Dendritic cell treated with granulocyte-macrophage colony-stimulating factor and Interleukin-4, amounts not matched to agents 40 ng/mL and 50 ng/mL, for 4 days (primary cell): ENCODE data around the gene TXNDC16.
"Not testable (repeated sequence)": the region's sequence is repeated elsewhere in the genome, so short reads cannot be mapped to it uniquely, and the experiment has no call there.

Experiments used
- H3K27ac Mint-ChIP-seq: one replicate; pipeline ENCODE4 v1.8.0; 2022; ENCODE audit warnings: mild to moderate bottlenecking, mixed read lengths
- H3K27me3 Mint-ChIP-seq: one replicate; pipeline ENCODE4 v1.8.0; 2022; ENCODE audit warnings: mild to moderate bottlenecking, mixed read lengths
- H3K36me3 Mint-ChIP-seq: one replicate; pipeline ENCODE4 v1.8.0; 2022; ENCODE audit warnings: low read depth, mixed read lengths
- H3K4me1 Mint-ChIP-seq: one replicate; pipeline ENCODE4 v1.8.0; 2022; ENCODE audit warnings: low read depth, mixed read lengths
- H3K4me3 Mint-ChIP-seq: one replicate; pipeline ENCODE4 v1.8.0; 2022; ENCODE audit warnings: mild to moderate bottlenecking, moderate library complexity, mixed read lengths
- H3K9me3 Mint-ChIP-seq: one replicate; pipeline ENCODE4 v1.8.0; 2022; ENCODE audit warnings: mixed read lengths
- intact Hi-C: fragments of 100-400 bp; cut with micrococcal nuclease; formaldehyde crosslinking; loops from one replicate; pipeline ENCODE4 v1.15.0; 2022

Gene TXNDC16

DNA sequence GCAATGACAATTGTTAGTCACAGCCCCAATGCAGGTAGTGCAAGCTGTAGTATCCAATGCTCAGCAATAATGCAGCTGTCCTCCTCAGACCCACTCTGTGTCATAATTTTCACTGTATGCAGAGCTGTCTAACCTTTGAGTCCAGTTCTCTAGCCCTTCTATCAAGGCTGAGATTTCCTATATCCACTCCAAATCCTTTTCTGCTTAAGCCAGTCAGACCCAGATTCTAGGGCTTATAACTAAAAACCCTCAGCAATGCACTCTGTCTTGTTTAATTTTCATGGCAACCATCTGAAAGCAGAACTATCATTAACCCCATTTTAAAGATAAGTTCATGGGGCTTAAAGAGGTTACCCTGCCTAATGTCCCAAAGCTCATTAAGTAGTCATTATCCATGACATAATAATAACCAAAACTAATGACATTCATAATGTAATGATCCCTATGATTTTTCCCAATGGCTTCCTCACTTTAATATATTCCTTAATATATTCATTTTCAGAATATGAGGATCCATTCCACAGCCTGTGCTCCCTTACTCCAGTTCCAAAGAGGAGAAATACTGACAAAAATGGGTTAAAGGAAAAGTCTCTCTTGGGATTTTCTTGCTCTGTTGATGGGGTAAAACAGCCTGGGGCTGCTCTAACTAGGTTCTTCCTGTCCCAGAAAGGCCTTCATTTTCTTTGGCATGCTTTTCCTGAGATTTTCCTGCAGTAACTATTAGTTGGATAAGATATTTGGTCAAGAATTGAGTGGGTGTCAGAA, 29.5 kb downstream of the TXNDC16 start:
- Mint-ChIP-seq H3K4me1 (no peaks in the 10 kb centered on the region), H3K4me3 (no peak overlapping the region), H3K36me3 (no peaks in the 10 kb centered on the region), H3K27me3 (no peaks in the 10 kb centered on the region), H3K27ac (no peak overlapping the region), H3K9me3 (no peaks in the 10 kb centered on the region)
- intact Hi-C loops: no loop called here

DNA sequence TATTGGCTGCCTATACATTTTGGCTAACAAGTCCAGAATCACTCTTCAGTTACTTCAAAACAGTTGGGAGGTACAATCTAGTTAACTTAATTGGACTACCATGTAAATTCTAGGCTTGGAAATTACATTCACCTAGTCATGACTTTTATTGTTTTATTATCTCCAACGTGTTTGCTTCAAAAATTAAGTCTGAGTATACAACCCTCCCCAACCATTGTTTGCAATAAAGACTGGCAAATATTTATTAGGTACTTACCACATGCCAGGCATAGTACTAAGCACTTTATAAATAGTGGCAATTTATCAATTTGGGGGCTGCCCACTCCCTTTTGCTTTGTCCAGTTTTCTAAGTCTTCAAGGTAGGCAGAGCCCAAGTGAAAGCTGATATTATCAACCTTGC, 30.3 kb downstream of the TXNDC16 start:
- H3K4me3 Mint-ChIP-seq: no peak overlapping the region
- no peaks in the 10 kb centered on the region for H3K27me3 Mint-ChIP-seq
- intact Hi-C loops: no loop called here

DNA sequence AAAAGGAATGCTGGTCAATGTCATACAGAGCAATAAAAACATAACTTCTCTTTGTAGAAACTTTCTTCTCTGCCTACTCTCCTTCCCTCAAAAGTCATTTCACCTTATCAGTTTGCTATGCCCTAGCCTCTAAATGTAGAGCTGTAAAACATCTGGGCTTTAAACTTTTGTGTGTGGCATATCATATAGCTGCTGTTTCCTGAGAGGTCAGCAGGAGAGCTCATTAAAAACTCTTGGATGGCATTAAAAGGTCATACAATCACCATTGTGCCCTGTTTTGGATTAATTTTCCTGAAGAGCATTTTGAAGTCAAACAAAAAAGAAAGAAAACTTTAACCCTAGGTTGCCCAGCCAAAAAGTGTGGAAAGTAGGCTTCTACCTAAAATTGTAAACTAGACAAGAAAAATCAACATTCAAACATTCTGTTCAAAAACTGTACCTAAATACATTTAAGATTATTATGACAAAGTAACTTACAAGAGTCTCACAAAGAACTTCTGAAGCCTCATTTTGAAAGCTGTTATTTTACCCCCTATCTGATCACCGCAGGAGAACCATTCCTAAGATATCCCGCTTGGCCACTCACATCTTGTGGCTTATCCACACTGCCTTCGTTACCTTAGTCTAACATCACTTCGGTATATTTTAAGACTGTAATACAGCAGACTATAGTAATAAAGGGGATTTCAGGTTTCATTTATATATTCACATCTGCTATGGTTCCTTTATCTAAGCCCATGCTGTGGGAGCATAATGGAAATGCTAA, 38.1 kb downstream of the TXNDC16 start:
- Mint-ChIP-seq H3K27ac (no peak overlapping the region), H3K4me3 (no peak overlapping the region), H3K36me3 (peaks cover 6% of the 10 kb centered on the region), H3K9me3 (no peaks in the 10 kb centered on the region), H3K4me1 (no peaks in the 10 kb centered on the region), H3K27me3 (no peaks in the 10 kb centered on the region)
- intact Hi-C loops: no loop called here

More for the DNA sequence above, 30.3 kb downstream of the TXNDC16 start:
- Mint-ChIP-seq H3K9me3 (no peaks in the 10 kb centered on the region), H3K27ac (no peak overlapping the region), H3K36me3 (no peaks in the 10 kb centered on the region), H3K4me1 (no peaks in the 10 kb centered on the region)

DNA sequence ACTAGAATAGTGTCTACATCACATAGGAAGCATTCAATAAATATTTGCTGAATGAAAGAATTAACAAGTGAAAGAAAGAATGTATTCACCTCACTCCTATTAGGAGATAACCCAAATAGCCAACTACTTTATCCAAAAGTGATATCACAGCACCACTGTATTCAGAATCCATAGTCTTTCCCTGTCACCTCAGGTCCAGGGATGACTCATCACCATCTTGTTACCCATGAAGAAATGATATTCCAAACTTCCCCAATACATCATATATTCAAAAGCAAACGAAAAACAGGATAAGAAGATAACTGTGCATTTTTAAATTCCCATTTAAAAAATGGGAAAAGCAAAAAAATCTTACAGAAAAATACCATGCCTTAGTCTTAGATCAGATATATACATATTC, 39.1 kb downstream of the TXNDC16 start:
- peaks cover 8% of the 10 kb centered on the region for H3K36me3 Mint-ChIP-seq
- no peaks in the 10 kb centered on the region for H3K4me1 Mint-ChIP-seq
- no peaks in the 10 kb centered on the region for H3K9me3 Mint-ChIP-seq
- H3K4me3 Mint-ChIP-seq: no peak overlapping the region
- H3K27me3 Mint-ChIP-seq: no peaks in the 10 kb centered on the region
- H3K27ac Mint-ChIP-seq: no peak overlapping the region
- intact Hi-C loops: no loop called here

DNA sequence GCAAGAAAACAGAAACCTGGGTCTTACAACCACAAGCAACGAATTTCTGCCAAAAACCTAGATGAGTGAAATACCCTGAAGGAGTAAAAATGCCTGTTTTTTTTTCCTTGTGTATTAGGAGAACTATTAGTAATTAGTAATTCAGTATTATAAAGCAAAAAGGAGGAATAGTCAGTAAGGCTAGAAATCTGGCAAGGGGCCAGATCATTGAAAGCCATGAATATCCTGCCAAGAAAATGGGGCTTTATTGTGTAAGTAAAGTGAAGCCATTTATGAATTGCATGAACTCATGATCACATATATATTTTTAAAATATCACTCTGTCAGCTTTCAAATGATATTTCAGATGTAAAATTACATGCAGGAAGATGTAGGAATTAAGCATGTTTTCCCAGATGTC, 57.9 kb downstream of the TXNDC16 start:
- H3K27me3 Mint-ChIP-seq: no peaks in the 10 kb centered on the region
- peaks cover 26% of the 10 kb centered on the region for H3K9me3 Mint-ChIP-seq
- H3K36me3 Mint-ChIP-seq: peaks cover 32% of the 10 kb centered on the region
- H3K4me3 Mint-ChIP-seq: no peak overlapping the region
- no peaks in the 10 kb centered on the region for H3K4me1 Mint-ChIP-seq
- intact Hi-C loops: no loop called here
- H3K27ac Mint-ChIP-seq: no peak overlapping the region

DNA sequence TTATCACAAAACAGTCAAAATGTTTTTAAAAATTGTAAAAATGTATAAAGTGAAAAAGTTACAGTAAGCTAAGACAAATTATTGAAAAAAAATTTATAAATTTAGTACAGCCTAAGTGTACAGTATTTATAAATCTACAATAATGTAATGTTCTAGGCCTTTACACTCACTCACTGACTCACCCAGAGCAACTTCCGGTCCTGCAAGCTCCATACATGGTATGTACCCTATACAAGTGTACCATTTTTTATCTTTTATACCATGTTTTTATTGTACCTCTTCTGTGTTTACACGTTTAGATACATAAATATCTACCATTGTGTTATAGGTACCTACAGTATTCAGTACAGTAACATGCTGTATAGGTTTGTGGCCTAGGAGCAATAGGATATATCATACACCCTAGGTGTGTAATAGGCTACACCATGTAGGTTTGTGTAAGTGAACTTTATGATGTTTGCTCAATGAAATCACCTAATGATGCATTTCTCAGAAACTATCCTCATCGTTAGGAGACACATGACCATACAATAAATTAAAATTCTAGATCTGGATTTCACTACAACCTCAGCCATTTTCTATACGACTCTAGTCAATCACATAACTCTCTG, 66.8 kb downstream of the TXNDC16 start:
- no peaks in the 10 kb centered on the region for H3K4me1 Mint-ChIP-seq
- no peaks in the 10 kb centered on the region for H3K9me3 Mint-ChIP-seq
- H3K27me3 Mint-ChIP-seq: no peaks in the 10 kb centered on the region
- intact Hi-C loops: no loop called here
- no peak overlapping the region for H3K27ac Mint-ChIP-seq
- H3K36me3 Mint-ChIP-seq: no peaks in the 10 kb centered on the region
- no peak overlapping the region for H3K4me3 Mint-ChIP-seq

DNA sequence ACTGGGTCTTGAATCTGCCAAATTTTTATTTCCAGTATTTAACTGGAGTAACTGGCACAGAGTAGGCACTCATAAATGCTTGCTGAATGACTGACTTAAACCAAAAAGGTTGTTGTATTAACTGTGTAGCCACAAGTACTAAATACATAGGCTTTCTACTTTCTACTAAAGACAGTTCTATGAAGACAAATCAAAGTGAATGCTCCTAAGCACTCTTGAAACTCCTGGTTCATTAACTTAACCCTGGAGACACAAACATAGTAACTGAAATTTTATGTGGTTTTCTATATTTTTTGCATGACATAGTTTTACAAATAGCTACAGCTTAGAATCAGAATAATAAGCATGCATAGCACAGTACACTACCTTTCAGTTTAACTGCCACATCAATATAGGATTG, 70.4 kb downstream of the TXNDC16 start:
- Mint-ChIP-seq H3K4me3 (no peak overlapping the region), H3K27me3 (no peaks in the 10 kb centered on the region), H3K9me3 (no peaks in the 10 kb centered on the region), H3K36me3 (peaks cover 14% of the 10 kb centered on the region), H3K4me1 (peaks cover 7% of the 10 kb centered on the region), H3K27ac (no peak overlapping the region)
- intact Hi-C loops: no loop called here

DNA sequence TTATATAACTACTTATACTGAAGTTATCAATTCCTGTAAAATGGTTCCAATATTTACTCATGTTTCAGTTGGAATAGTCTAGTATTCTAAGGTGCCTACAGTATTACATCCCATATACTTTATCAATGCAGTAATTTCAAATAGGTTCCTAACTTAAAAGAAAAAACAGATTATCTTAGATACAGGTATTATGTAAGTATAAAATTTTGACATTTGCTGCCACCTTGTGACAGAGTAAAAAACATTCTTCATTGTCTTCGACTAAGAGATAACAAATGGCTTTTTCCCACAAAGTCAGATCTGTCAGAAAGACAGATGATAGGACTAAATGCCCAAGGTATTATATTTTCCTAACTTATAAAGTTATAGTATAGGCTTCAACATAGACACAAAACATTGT, 78.7 kb downstream of the TXNDC16 start:
- intact Hi-C loops: loop anchor here (1.0 to 5.0 kb wide), 2 partner anchors 174 to 476 kb away; no protein-coding TSS in a partner anchor
- H3K4me3 Mint-ChIP-seq: no peak overlapping the region
- H3K36me3 Mint-ChIP-seq: peaks cover 24% of the 10 kb centered on the region
- H3K27ac Mint-ChIP-seq: no peak overlapping the region
- no peaks in the 10 kb centered on the region for H3K9me3 Mint-ChIP-seq
- H3K27me3 Mint-ChIP-seq: no peaks in the 10 kb centered on the region
- H3K4me1 Mint-ChIP-seq: peaks cover 28% of the 10 kb centered on the region

DNA sequence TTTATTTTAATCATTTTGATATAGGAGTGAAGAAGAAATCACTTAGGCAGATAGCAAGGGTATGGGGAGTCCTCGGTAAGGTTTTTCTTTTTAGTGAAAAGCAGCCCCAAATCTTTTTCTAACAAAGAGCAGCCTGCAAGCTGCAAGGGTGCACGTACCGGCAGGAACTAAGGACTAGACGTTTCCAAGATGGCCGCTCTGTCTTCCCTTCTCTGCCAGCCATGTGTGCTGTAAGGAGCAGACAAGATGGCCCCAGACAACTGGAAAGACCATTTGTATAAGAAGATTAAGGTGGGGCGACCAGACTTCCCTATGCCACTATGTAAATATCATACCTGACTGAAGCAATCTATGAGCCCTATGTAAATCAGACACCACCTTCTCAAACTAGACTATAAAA, 79.6 kb downstream of the TXNDC16 start:
- Mint-ChIP-seq H3K4me3 (no peak overlapping the region), H3K9me3 (no peaks in the 10 kb centered on the region), H3K27me3 (no peaks in the 10 kb centered on the region), H3K4me1 (peaks cover 21% of the 10 kb centered on the region), H3K36me3 (peaks cover 16% of the 10 kb centered on the region), H3K27ac (no peak overlapping the region)
- intact Hi-C loops: loop anchor here (1.0 to 5.0 kb wide), 2 partner anchors 173 to 475 kb away; no protein-coding TSS in a partner anchor

DNA sequence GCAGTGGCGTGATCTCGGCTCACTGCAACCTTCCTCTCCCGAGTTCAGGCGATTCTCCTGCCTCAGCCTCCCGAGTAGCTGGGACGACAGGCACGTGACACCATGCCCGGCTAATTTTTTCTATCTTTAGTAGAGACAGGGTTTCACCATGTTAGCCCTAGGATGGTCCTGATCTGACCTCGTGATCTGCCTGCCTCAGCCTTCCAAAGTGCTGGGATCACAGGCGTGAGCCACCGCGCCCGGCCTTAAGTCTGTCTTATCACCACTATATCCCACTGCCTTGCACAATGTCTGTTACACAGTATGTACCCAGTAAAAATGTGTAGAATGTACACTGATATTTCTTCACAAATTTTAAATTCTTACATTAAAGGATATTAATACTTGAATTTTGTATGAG, 80.1 kb downstream of the TXNDC16 start:
- H3K27me3 Mint-ChIP-seq, H3K27ac Mint-ChIP-seq, H3K9me3 Mint-ChIP-seq, H3K4me3 Mint-ChIP-seq: not testable (repeated sequence)
- intact Hi-C loops: loop anchor here (5.0 kb wide), 1 partner anchor 475 kb away; no protein-coding TSS in a partner anchor
- H3K4me1 Mint-ChIP-seq: peaks cover 21% of the 10 kb centered on the region
- peaks cover 16% of the 10 kb centered on the region for H3K36me3 Mint-ChIP-seq

DNA sequence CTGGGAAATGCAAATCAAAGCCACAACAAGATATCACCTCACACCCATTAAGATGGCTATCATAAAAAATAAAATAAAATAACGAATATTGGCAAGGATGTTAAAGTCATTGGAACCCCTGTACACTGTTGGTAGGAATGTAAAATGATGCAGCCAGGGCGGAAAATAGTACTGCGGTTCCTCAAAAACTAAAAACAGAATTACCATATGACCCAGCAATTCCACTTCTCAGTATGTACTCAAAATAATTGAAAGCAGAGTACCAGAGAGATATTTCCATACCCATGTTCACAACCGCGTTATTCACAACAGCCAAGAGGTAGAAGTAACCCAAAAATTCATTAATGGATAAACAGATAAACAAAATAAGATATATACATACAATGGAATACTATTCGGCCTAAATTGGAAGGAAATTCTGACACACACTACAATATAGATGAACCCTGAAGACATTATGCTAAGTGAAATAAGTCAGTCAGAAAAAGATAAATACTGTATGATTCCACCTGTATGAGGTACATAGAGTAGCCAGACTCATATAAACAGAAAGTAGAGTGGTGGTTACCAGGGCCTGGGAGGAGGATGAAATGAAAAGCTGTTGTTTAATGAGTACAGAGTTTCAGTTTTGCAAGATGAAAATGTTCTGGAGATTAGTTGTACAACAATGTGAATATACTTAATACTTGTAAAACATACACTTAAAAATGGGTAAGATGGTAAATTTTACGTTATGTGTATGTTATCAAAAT, 84.6 kb downstream of the TXNDC16 start:
- no peak overlapping the region for H3K27ac Mint-ChIP-seq
- H3K27me3 Mint-ChIP-seq: no peaks in the 10 kb centered on the region
- H3K36me3 Mint-ChIP-seq: peaks cover 11% of the 10 kb centered on the region
- peaks cover 5% of the 10 kb centered on the region for H3K4me1 Mint-ChIP-seq
- no peaks in the 10 kb centered on the region for H3K9me3 Mint-ChIP-seq
- intact Hi-C loops: no loop called here
- H3K4me3 Mint-ChIP-seq: no peak overlapping the region

DNA sequence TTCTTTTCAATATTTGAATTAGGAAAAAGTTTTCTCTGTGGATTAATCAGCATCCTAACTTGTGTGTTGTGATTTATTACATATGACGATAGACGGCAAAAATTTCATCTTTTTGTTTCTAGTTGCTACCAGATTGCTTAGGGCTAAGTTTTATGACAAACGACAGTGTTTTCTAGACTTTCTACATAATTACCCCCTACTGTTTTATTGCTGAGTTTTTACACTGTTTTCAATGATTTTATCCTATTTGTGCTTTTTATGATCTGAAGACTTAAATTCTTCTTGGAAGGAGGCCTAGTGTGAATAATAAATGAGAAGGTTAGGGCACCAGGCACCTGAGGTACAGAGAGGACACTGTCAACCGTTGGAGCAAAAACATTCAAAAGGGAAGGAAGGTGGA, 88.1 kb downstream of the TXNDC16 start:
- Mint-ChIP-seq H3K27ac (no peak overlapping the region), H3K9me3 (no peaks in the 10 kb centered on the region), H3K4me1 (no peaks in the 10 kb centered on the region), H3K36me3 (peaks cover 23% of the 10 kb centered on the region), H3K4me3 (no peak overlapping the region), H3K27me3 (no peaks in the 10 kb centered on the region)
- intact Hi-C loops: no loop called here

DNA sequence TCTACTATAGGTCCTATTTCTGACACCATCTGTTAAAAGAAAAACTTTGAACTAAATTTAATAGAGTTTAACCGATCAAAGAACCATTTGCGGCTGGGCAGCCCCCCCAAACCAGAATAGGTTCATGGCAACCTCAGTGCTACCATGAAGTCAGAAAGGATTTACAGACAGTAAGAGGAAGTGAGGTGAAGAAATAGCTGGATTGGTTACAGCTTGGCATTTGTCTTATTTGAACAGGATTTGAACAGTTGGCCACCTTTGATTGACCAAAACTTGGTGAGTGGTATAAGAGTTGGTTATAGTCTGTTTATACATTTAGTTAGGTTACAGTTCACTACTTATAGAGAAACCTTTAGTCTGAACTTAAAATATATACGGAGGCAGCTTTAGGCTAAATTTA, 88.9 kb downstream of the TXNDC16 start:
- H3K4me1 Mint-ChIP-seq: no peaks in the 10 kb centered on the region
- H3K36me3 Mint-ChIP-seq: peaks cover 23% of the 10 kb centered on the region
- intact Hi-C loops: no loop called here
- H3K9me3 Mint-ChIP-seq: no peaks in the 10 kb centered on the region
- no peak overlapping the region for H3K4me3 Mint-ChIP-seq
- H3K27me3 Mint-ChIP-seq: no peaks in the 10 kb centered on the region
- H3K27ac Mint-ChIP-seq: no peak overlapping the region

DNA sequence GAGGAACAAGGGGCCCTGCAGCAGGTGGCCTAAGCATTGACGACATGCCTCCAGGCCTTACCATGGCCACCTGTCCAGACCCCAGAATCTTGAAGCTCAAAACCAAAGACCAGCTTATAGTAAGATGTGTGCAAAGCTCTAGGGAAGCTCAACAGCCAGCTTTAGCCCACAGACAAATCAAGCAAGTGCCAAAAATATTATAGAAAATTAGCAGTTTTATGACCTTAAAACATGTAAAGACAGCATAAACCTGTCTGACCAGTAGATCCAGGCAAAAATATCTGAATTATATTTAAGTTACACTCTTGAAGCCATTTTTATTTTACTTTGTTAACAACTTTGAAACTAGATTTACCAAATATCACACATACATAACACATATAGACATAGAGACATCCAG, 90.6 kb downstream of the TXNDC16 start:
- no peak overlapping the region for H3K4me3 Mint-ChIP-seq
- no peaks in the 10 kb centered on the region for H3K4me1 Mint-ChIP-seq
- no peak overlapping the region for H3K27ac Mint-ChIP-seq

More for the DNA sequence above, 90.6 kb downstream of the TXNDC16 start:
- H3K27me3 Mint-ChIP-seq: no peaks in the 10 kb centered on the region
- H3K36me3 Mint-ChIP-seq: peaks cover 23% of the 10 kb centered on the region
- no peaks in the 10 kb centered on the region for H3K9me3 Mint-ChIP-seq
- intact Hi-C loops: no loop called here
